ENCODE data around the gene ERN1.

Gene ERN1

DNA sequence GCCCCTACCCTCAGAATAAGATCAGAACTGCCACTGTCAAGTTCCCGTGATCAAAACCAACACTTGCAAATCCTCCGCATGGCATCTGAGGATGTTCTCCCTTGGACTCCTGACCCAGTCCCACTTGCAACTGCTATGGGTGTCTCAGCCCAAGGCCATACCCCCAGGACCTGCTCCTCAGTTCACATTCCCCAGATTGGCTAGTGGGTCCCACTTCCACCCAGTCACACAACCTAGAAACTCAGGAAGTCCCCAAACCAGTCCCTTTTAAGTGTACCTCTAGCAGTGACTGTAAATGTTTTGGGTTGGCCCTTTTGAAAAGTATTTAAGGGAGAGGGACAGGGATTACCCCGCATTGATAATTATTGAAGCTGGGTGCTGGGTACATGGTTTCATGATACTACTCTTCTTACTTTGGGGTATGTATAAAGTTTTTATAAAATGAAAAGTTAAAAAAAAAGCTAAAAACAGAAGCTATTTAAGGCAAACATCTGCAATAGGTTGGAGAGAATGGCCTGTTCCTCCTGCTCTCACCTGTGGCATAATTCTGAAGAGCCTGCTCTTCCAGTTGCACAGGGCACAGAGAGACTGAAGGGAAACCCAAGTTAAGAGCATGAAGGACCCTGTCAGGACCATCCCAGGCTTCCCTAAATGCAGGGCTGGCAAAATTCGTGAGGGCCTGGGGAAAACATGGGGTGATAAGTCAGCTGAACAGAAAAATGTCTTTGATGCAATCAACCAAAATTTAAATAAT is 42.5 kb downstream of the ERN1 start:
- no peak overlapping the region; the same call in 1 of the 2 replicates for H3K27ac ChIP-seq

DNA sequence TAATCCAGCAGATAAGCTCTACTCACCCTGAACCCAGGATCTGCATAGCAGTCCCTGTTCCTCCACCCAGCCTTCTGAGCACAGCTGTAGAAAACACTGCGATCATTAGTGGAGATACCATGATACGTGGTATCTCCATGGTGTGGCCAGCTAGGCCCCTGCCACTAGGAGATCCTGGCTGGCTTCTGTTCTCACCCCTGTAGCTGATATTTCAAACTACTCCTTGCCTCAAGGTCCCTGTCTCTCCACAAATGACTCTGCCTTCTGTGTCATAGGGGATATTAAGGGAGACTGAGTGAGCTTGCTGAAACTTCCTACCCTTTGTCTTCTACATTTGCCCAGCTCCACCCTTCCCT is 44.3 kb downstream of the ERN1 start:
- TF ChIP-seq, protein P1, sequence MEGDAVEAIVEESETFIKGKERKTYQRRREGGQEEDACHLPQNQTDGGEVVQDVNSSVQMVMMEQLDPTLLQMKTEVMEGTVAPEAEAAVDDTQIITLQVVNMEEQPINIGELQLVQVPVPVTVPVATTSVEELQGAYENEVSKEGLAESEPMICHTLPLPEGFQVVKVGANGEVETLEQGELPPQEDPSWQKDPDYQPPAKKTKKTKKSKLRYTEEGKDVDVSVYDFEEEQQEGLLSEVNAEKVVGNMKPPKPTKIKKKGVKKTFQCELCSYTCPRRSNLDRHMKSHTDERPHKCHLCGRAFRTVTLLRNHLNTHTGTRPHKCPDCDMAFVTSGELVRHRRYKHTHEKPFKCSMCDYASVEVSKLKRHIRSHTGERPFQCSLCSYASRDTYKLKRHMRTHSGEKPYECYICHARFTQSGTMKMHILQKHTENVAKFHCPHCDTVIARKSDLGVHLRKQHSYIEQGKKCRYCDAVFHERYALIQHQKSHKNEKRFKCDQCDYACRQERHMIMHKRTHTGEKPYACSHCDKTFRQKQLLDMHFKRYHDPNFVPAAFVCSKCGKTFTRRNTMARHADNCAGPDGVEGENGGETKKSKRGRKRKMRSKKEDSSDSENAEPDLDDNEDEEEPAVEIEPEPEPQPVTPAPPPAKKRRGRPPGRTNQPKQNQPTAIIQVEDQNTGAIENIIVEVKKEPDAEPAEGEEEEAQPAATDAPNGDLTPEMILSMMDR (conservative IDR thresholded peaks at IDR 0.05), result no peak
- no peak for TF ChIP-seq ZFX (IDR thresholded peaks at IDR 0.05)
- H3K27ac ChIP-seq, result no peak overlapping the region; the same call in 1 of the 2 replicates

More for the DNA sequence above, 42.5 kb downstream of the ERN1 start:
- TF ChIP-seq ZFX (IDR thresholded peaks at IDR 0.05), result no peak
- TF ChIP-seq, protein P1 (conservative IDR thresholded peaks at IDR 0.05), result no peak

DNA sequence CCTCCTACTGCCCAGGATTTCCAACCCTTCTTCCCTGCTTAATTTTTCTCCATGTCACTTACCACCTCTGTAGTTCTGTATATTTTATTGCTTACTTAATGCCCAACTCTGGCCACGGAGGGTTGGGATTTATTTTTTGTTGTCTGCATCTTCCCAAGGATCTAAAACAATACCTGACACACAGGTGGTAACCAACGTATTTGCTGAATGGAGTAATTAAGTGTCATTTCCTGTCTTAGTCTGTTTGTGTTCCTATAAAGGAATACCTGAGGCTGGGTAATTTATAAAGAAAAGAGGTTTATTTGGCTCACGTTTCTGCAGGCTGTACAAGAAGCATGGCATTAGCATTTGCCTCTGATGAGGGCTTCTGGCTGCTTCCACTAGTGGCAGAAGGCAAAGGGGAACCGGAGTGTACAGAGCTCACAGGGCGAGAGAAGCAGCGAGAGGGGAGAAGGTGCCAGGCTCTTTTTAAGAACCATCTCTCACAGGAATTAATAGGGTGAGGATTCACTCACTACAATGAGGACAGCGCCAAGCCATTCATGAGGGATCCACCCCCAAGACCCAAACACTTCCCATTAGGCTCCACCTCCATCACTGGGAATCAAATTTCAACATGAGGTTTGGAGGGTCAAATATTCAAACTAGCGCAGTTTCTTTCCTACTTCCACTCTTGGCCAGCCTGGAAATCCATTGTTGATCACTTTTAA is 44.8 kb downstream of the ERN1 start:
- TF ChIP-seq, protein P1 (conservative IDR thresholded peaks at IDR 0.05), result no peak
- TF ChIP-seq ZFX (IDR thresholded peaks at IDR 0.05), result no peak
- H3K27ac ChIP-seq, result peak overlapping the region; percentile 58

- no peak for TF ChIP-seq ZFX (IDR thresholded peaks at IDR 0.05)
- TF ChIP-seq, protein P1 (conservative IDR thresholded peaks at IDR 0.05), result no peak
- peak overlapping the region; percentile 58 for H3K27ac ChIP-seq
Observed at GRCh38 chr17:64084086-64084939, 45.6 kb downstream of the ERN1 start.

DNA sequence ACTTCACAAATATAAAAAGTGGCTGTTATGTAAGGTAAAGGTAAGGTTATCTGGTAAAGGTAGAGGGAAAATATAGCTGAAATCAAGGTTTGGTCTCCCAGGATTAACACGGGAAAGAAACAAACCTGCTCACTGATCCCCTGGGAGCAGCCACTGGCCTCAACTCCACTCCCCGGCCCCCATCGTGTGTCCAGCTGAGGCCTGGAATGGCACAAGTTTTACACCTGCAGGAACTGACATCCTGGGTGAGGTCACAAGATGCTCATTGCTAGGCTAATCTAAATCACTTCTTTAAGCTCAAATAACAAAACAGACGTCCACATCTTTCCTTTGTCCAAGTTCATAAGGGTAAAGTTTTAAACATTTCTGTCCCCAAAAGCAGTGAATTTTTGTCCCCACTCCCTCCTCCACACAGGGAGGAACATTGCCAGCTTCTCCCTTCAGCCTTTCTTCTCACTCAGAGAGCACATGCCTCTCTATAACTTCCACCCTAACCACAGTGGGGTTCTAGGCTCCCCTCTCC is 46.3 kb downstream of the ERN1 start:
- H3K27ac ChIP-seq, result peak overlapping the region; percentile 58
- TF ChIP-seq, protein P1 (conservative IDR thresholded peaks at IDR 0.05), result no peak
- no peak for TF ChIP-seq ZFX (IDR thresholded peaks at IDR 0.05)

DNA sequence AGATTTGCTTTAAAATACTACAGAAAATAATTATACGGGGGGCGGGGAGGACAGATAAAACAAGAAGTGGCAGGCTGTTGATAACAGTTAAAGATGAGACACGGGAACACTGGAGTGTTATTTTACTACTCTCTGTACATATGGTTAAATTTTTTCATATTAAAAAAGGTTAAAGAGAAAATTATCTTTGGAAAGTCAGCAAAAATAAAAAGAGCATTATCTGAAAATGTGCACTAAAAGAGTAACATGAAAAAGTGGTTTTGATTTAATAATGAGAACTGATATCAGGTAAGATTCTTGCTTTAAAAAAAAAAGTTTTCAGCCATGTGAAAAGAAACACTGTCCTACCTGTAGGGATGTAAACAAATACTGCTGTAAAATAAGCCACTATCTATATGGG is 46.9 kb downstream of the ERN1 start:
- TF ChIP-seq, protein P1 (conservative IDR thresholded peaks at IDR 0.05), result no peak
- no peak for TF ChIP-seq ZFX (IDR thresholded peaks at IDR 0.05)
- peak overlapping the region; percentile 58 for H3K27ac ChIP-seq
